Forelimb muscle (tissue), 1 donor: ENCODE data around the gene CDX1. TPM values are rescaled to one million over a fixed set of nuclear protein-coding genes. Genes with fewer than 3 reads are reported as not detected.

ENCODE experiments used
- DNase-seq: peaks from one replicate; pipeline ENCODE4 v3.0.0-alpha.2; 2013; ENCODE audit warnings: low read depth
- polyA plus RNA-seq: library from polyadenylated mRNA; unstranded; fragments of 120-200 nt; gene quantifications from one replicate; pipeline ENCODE4 v1.2.1, GENCODE V29; 2013; ENCODE audit not compliant: insufficient read length

The CDX1 gene
- polyA plus RNA-seq, 1 donor = 0.24 TPM

GRCh38 chr5:150183436-150183835 lies 16.9 kb downstream of the CDX1 start:
- DNase-seq = no peak

DNA sequence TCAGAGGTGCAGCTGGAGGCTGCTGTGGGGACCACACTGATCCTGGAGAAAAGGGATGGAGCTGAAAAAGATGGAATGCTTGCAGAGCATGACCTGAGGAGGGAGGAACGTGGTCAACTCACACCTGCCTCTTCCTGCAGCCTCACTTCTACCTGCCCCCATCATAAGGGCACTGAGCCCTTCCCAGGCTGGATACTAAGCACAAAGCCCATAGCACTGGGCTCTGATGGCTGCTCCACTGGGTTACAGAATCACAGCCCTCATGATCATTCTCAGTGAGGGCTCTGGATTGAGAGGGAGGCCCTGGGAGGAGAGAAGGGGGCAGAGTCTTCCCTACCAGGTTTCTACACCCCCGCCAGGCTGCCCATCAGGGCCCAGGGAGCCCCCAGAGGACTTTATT lies 17.4 kb downstream of the CDX1 start:
- DNase-seq = no peak

- DNase-seq = no peak
These were observed 18.7 kb downstream of the CDX1 start for GRCh38 chr5:150184990-150185912.

GRCh38 chr5:150186137-150186536 lies 19.6 kb downstream of the CDX1 start:
- no peak for DNase-seq

GRCh38 chr5:150186897-150187296 lies 20.3 kb downstream of the CDX1 start:
- DNase-seq = no peak

GRCh38 chr5:150188146-150188842 lies 21.7 kb downstream of the CDX1 start:
- no peak for DNase-seq

DNA sequence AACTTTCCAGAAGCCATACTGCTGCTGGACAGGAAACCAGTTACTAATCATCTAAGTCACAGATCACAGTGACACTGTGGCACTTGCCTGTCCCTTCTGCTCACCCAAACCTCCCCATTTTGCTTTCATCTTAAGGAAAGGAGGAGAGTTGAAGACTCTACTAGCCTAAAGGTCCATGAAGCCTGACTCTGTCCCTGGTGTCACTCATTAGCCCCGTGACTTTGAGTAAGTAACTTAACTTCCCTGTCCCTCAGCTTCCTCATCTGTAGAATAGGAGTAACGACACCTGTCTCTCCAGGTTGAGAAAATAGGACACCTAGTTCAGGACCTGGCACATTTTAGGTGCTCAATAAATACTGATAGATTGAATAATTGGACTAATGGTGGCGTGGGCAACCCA lies 22.7 kb downstream of the CDX1 start:
- no peak for DNase-seq

DNA sequence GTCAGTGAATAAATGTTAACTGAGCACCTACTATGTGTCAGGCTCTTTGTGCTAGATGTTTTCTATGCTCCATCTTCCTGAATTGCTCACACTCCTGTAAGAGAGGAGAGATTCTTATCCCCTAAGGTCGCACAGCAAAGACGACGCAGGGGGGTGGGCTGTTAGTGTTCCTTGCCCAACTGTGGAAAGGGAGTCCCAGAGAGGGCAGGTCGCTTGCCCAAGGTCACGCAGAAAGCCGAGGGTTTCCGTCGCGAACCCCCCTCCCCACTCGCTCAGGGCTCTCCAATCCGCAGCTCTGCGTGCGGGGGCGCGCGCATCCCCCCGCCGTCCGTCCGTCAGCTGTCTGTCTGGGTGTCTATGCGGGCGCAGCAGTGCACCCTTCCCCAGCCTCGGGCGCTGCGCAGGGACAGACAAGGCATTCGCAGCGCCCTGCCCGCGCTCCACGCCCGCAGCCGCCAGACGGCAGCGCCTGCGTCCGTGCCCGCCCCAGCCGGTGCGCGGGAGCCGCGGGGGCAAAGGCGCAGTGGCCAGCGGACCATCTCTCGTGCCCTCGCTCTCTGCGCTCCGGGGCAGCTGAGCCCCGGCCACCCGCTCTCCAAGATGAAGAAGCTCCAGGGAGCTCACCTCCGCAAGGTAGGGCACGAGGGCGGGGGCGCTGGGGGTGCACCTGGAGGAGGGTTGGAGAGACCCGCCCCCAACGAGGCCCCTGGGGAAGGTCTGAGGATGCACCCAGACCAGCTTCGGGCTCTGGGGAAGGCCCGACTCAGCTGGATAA lies 23.3 kb downstream of the CDX1 start, which contains the start of gene SLC6A7:
Gene SLC6A7, plus strand, starts transcription at position 335 of the 775 bp plus-strand sequence. Its CDS starts 266 bp downstream, at position 601.
- DNase-seq = no peak

GRCh38 chr5:150190503-150190979 lies 24.0 kb downstream of the CDX1 start:
- DNase-seq = no peak

DNA sequence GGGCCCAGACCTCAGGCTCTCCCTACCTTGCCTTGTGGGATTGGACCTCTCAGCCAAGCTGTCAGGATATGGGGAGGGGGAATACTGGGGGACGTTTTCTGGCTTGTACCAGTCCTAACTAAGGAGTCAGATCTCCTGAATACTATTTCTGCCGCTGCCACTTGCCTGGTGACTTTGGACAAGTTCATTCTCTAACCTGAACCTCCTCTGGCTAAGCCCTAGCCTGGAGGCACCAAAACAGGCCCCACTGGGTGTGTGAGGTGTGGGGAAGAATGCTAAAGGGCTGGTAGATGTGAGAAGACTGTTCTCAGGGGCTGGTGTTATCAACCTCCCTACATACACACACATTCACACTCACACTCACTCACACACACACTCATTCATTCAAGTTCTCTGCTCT lies 24.4 kb downstream of the CDX1 start:
- DNase-seq = no peak

DNA sequence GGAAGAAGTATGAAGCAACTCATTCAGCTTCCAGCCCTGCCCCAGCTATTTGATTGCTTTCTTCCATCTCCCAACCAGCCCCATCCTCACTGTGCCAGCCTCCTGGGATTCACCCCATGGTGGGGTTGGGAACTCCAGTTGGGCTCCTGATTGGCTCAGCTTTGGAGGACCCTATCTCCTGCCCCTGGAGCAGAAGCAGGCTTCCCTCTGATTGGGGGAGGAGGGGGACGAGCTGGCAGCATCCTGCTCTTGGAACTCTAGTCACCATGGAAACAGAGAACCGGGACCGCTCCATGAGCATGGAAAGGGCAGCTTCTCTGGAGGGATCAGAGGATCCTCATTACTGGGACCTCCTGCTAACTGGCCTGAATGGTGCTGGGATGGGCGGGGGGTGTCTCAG lies 25.9 kb downstream of the CDX1 start:
- DNase-seq = no peak

DNA sequence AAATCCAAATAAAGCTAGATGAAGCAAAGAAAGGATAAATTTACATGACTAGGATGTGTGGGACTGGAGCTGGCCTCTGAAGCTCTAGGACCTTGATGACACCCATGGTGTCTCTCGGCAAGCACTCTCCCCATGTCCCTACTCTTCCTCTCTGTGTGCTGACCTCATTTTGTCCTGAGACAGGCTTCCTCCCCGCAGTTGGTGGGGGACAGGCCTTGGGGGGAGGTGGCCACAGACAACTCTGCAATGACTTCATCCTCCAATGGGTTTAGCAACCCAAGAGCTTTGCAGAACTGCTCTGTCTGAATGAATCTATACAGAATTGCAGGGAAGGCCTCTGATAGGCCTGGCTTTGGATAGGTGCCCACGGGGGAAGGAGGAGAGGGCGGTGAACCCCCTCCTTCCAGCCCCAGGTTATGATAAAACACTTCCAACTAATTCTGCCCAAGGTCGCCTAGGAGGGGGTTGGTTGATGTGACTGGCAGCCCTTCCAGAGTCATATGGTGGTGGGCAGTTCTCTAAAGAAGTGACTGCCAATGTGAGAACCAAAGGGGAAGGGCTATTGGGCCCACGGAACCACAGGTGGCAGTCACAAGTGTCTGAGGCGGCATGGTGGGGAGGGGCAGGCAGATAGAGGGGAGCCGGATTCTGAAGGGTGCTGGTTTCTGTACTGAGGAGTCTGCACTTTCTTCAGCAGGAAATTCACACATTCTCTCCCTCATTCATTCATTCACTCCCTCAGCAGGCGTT lies 29.3 kb downstream of the CDX1 start:
- DNase-seq = no peak

GRCh38 chr5:150196514-150196913 lies 29.9 kb downstream of the CDX1 start:
- no peak for DNase-seq

DNA sequence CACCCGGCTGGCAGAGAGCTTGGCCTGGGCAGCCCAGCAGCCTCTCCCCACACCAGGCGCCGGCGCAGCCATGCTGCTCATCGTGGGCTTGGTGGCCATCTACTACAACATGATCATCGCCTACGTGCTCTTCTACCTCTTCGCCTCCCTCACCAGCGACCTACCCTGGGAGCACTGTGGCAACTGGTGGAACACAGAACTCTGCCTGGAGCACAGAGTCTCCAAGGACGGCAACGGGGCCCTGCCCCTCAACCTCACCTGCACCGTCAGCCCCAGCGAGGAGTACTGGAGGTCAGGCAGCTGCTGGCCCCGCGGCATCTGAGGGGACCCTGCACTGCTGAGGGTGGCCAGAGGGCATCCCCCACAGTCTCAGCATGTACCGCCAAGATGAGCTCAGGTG lies 30.4 kb downstream of the CDX1 start:
- DNase-seq = no peak

DNA sequence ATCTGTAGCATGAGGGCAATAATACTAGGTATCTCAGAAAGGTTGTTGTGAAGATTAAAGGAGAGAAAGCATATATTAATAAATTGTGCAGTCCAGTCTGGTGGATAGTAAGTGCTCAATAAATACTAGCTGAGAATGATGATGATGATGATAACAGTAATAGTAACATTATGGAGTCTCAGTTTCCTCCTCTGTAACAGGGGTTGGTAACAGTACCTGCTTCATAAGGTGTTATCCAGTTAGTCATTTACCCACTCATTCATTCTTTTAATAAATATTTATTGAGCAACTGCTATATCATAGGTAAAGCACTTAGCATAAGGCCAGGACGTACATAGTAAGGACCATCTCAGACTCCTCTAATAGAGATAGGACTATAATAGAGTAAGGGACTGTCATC lies 30.9 kb downstream of the CDX1 start:
- no peak for DNase-seq

- no peak for DNase-seq
These were observed 35.9 kb downstream of the CDX1 start for GRCh38 chr5:150202501-150202900.

DNA sequence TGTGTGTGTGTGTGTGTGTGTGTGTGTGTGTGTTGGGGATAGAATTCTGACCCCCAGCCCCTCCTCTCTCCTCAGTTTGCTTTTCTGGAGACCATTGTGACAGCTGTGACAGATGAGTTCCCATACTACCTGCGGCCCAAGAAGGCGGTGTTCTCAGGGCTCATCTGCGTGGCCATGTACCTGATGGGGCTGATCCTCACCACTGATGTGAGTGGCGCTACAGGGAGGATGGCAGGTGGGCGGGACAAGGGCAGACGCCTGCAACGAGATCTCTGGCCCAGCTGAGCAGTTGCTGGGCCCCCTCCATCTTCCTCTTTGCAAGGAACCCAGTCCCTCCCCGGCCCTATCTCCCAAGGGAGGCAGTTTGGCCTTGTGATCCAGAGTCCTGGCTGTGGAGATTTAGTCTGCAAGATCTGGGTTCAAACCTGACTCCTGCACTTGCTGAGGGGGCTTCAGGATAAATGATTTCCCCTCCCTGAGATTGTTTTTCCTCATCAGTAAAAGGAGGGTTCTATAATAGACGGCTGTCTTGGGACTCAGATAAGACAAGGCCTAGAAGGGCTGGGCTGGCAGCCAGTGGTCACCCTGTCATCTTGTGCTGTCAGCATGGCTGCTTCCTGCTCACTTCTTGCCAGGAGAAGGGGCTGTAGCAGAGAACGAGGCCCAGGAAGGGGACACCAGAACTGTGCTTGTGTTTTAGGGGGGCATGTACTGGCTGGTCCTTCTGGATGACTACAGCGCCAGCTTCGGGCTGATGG lies 37.4 kb downstream of the CDX1 start:
- DNase-seq = no peak

- DNase-seq = no peak
These were observed 38.0 kb downstream of the CDX1 start for GRCh38 chr5:150204590-150204960.

- no peak for DNase-seq
These were observed 39.7 kb downstream of the CDX1 start for GRCh38 chr5:150206098-150206778.

- no peak for DNase-seq
These were observed 40.2 kb downstream of the CDX1 start for GRCh38 chr5:150206779-150207115.
